Right hindlimb (tissue), 1 donor: ENCODE results near the gene HNRNPAB.
"Not testable (repeated sequence)": the region's sequence is repeated elsewhere in the genome, so short reads cannot be mapped to it uniquely, and the experiment has no call there.

Experiments
- DNase-seq: peaks from one replicate; pipeline ENCODE4 v3.0.0-alpha.2; 2018

Gene HNRNPAB

GRCh38 chr5:178213003-178213461, 8.7 kb downstream of the HNRNPAB start:
- no peak for DNase-seq

- no peak for DNase-seq
Measured at GRCh38 chr5:178213748-178214151, 9.4 kb downstream of the HNRNPAB start.

GRCh38 chr5:178214160-178214803, 9.9 kb downstream of the HNRNPAB start:
- DNase-seq: no peak

DNA sequence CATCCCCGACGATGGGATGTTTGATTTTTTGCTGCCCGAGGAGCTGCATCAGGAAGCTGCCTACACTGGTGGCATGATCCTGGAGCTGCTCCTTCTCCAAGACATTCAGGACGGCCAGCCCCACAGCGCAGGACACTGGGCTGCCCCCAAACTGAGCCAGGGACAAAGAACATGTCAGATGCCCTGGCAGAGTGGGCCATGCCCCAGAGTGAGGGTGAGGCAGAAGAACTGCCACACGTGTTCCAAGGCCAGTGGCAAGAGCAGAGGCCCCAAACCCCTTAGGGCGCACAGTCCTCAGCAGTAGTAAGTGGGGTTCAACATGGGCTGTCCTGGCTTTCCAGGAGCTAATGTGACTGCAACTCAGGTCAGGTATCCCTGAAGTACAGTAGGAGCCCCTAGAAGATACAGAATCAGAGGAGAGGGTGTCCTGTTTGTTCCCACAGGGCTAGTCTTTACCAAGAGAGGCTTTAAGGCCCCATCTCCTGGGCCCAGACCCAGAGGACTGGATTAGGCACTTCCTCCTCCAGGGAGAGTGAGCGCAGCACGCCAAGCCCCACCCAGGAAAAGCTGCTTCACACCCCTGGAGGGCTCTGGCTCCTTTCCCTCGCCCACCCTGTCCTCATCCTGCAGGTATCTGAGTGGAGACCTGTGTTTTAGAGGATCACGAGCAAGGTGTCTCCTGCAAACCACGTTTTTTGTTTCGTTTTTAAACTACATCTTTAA, 11.1 kb downstream of the HNRNPAB start:
- no peak for DNase-seq

- no peak for DNase-seq
Measured at GRCh38 chr5:178216088-178216534, 11.8 kb downstream of the HNRNPAB start.

- no peak for DNase-seq
Measured at GRCh38 chr5:178216779-178217178, 12.4 kb downstream of the HNRNPAB start.

GRCh38 chr5:178218237-178218776, 14.0 kb downstream of the HNRNPAB start:
- no peak for DNase-seq

DNA sequence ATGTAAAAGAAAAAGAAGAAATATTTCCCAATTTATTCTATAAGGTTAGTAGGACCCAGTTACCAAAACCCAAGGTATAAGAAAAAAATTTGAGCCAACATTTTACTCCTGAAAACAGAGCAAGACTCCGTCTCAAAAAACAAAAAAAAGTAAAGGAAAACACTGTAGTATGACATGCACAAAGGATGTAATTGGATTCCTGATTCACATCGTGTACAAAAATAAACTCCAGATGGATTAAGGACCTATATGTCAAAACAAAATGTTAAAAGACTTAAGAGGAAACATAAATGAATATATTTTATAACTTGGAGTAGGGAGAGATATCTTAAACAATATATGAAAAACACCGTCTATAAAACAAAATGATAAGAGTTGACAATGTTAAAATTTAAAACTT, 14.5 kb downstream of the HNRNPAB start:
- no peak for DNase-seq

GRCh38 chr5:178221282-178221681, 16.9 kb downstream of the HNRNPAB start:
- no peak for DNase-seq

- DNase-seq: no peak
Measured at GRCh38 chr5:178221853-178222252, 17.5 kb downstream of the HNRNPAB start.

GRCh38 chr5:178222292-178222691, 18.0 kb downstream of the HNRNPAB start:
- DNase-seq: no peak

- DNase-seq: no peak
Measured at GRCh38 chr5:178223196-178223773, 19.0 kb downstream of the HNRNPAB start.

- DNase-seq: no peak
Measured at GRCh38 chr5:178223828-178224335, 19.5 kb downstream of the HNRNPAB start.

DNA sequence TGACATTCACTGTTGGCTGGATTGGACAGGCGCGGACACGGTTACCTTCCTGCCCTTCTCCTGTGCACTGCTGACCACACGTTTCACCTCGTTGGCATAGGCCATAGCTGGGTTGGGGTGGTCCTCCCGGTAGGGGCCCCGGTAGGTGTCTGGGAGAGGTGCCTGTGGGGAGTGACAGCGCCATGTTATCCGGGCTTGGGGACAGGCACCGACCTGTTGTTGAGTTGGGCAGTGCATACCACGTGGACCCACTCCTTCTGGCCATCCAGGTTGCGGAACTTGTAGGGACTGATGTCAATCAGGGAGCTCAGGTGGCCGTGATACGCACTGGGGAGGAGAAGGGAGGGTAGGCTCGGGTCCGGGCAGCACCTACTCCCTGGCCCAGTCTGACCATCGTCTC, 20.1 kb downstream of the HNRNPAB start:
- DNase-seq: no peak

DNA sequence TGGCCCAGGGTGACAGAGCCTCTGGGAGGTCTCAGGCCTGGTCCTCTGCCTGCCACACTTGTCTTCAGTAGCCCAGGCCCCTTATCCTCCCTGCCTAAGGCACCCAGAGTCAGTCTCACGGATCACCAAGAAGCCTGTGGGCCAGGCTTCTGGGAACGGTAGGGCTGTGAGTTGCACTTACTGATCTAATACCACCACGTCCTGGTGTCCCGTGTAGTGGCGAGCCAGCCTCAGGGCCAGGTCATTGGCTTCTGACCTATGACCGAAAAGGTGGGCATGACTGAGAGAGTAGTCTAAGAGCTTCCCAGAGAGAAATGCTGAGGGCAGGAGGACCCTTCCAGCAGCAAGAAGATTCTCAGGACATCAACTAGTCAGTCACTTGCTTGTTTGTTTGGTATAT, 20.8 kb downstream of the HNRNPAB start:
- DNase-seq: no peak

GRCh38 chr5:178227138-178227659, 22.9 kb downstream of the HNRNPAB start:
- no peak for DNase-seq

DNA sequence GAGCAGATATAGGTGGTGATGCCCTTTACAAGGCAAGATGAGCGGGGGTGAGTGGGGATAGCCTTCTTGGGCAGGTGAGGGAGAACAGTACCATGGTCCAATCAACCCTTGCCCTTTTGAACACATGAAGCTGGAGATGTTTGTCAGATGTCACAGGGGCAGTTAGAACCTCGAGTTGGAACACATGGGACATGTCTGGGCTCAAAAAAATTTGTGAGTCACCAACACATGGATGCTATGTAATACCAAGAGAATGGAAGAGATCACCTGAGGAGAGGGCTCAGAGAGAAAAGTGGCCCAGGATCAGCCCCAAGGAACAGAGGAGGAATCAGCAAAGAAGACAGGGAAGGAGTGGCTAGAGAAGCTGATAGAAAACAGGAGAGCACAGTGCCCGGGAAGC, 23.6 kb downstream of the HNRNPAB start:
- no peak for DNase-seq

- no peak for DNase-seq
Measured at GRCh38 chr5:178228609-178229008, 24.3 kb downstream of the HNRNPAB start.

DNA sequence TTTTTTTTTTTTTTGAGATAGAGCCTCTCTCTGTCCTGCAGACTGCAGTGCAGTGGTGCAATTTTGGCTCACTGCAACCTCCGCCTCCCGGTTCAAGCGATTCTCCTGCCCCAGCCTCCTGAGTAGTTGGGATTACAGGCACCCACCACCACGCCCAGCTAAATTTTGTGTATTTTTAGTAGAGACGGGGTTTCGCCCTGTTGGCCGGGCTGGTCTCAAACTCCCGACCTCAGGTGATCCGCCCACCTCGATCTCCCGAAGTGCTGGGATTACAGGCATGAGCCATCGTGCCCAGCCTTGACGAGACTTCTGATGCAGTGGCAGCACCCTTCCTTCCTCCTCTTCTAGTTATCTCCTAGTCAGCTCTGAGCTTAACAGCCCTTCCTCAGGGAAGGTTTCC, 24.8 kb downstream of the HNRNPAB start:
- not testable (repeated sequence) for DNase-seq

DNA sequence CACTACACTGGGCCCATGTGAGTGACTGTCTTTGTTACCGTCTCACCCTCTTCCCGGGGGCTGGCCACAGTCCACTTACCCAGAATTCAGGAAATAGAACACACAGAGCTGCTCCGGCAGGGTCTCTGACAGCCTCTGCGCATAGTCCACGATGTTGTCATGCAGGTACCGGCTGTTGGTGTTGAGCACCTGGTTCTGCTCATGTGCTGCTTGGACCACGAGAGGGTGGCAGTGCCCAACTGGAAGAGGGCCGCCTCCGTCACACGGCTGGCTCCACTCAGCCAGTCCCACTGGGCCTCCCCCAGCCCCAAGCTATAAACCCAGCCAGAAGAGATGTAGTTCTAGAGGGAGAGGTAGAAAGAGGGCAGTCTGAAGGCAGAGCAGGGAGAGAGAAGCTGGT, 25.5 kb downstream of the HNRNPAB start:
- DNase-seq: no peak

DNA sequence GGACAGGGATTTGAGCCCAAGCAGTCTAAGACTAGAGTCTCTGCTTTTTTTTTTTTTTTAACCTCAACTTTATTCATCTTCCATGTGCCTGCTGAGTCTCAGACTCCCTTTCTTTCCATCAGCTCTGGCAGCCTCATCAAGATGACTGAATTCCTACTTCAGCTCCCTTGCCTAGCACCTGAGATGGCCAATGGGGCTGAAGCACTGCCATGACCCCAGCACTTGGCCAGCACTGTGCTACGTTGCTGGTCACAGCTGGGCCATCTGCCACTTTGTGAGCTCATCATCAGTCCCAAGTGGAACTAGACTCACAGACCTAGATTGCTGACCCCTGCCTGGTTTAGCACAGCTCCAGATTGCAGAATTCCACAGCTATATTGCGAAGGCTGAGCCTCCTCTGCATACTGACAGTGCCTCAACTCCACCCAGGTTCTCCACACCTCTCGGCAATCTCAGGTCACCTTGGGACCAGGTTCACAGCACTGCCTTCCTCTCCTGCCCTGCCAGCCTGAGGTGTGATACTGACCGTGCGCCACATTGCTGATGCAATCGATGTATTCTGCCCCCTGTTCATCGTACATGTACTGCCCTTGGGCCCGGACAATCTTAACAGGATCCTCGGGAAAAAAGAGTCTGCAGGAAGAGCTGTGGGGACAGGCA, 26.7 kb downstream of the HNRNPAB start:
- no peak for DNase-seq

DNA sequence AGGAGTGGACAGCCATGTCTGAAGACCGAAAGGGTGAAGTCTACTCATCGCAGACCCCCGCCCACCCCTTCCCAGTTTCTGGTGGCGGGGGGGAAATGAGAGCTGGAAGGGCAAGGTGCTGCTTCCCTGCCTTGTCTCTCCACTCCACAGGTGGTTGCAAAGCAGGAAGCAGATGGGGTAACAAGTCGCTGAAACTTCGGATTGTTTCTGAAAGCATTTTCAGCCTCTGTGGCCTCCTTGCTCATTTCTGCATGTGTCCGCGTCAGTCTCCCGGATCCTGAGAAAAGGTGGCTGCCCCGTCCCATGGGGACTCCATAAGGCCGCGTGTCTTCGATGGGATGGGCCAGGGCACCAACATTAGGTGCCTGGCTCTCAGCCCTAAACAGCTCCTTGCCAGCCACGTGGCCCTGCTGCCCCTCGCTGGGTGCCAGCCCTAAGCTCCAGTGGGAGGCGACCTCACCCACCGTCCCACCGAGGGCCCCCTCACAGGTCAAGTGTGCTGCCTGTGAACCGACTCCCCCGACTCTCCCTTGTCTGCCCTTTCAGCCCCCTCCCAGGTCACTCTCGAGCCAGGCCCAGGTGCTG, 27.3 kb downstream of the HNRNPAB start:
- DNase-seq: no peak
